ENCODE results near the gene UBASH3A.
"Not testable (repeated sequence)": the region's sequence is repeated elsewhere in the genome, so short reads cannot be mapped to it uniquely, and the experiment has no call there.

UBASH3A gene

DNA sequence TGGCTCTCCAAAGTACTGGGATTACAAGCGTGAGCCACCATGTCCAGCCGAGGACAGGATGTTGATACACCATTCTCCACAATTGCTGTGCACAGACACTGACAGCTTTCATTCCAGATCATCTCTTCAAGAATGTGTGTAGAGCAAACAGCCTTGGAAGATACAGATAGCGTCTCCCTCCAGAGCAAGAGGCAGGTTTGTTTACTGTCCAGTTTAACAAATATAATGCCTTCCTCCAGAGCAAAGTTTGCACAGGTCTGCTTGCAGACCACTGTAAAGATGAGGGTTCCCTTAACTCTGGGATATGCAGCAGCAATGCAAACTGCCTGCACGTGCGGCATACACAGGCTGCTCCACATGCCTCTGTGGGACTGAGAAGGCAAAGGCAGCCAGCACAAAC, 12.4 kb upstream of the UBASH3A start:
- no peak for DNase-seq

DNA sequence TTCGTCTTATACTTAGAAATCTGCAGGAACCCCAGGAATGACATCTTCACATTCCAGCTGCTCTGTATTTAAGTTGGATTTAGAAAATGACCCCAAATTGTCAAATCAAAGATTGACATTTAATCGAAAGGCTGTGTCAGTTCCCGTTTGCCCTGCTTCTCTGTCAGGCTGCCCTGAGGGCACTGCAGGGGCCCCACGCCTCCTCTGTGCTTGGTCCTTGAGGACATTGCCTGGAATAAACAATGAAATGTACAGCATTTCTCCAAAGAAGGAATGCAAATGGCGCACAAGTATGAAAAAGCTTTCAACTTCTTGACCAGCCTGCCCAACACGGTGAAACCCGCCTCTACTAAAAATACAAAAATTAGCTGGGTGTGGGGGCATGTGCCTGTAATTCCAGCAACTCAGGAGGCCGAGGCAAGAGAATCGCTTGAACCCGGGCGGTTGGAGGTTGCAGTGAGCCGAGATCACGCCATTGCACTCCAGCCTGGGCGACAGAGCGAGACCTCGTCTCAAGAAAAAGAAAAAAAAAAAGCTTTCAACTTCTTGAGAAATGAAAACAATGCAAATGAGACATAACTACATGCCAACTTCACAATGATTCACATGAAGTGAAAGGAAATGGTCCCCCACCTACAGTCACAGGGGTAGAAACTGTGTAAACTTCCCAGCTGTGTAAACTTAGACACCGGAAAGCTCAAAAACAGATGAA, 10.8 kb upstream of the UBASH3A start:
- DNase-seq, result no peak

GRCh38 chr21:42393443-42393950, 10.2 kb upstream of the UBASH3A start:
- no peak for DNase-seq

- no peak for DNase-seq
Measured at GRCh38 chr21:42395302-42395701, 8.4 kb upstream of the UBASH3A start.

GRCh38 chr21:42395905-42396651, 7.6 kb upstream of the UBASH3A start, which contains the start of gene TMPRSS3:
TSS of gene TMPRSS3 (minus strand) at chr21:42396052. CDS start at chr21:42395417, 635 bp downstream.
- no peak for DNase-seq

GRCh38 chr21:42396799-42397745, 6.6 kb upstream of the UBASH3A start:
- no peak for DNase-seq

GRCh38 chr21:42397746-42398394, 5.8 kb upstream of the UBASH3A start:
- no peak for DNase-seq

- DNase-seq, result no peak
Measured at GRCh38 chr21:42398436-42399028, 5.2 kb upstream of the UBASH3A start.

DNA sequence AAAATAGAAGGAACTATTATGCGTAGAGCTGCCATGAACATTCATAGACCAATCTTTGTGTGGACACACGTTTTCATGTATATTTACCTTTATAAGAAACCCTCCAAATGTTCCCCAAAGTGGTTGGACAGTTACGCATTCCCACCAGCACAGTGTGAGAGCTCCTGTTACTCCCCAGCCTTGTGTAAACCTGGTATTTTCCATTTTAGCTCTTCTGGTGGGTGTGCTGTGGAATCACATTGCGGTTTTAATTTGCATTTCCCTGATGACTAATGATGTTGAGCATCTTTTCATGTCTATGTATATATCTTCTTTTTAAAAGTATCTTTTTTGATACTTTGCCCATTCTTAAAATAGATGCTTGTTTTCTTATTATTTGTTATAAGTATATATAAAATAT, 3.2 kb upstream of the UBASH3A start:
- no peak for DNase-seq

DNA sequence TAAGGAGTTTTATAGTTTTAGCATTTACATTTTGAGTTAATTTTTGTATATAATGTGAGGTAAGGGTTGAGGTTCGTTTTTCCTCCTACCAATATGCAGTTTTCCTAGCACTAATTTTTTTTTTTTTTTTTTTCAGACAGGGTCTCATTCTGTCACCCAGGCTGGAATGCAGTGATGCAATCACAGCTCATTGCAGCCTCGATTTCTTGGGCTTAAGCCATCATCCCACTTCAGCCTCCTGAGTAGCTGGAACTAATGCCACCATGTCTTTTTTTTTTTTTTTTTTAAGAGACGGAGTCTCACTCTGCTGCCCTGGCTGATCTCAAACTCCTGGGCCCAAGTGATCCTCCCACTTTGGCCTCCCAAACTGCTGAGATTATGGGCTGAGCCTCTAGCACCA, 2.5 kb upstream of the UBASH3A start:
- no peak for DNase-seq

GRCh38 chr21:42401820-42402251, 1.9 kb upstream of the UBASH3A start:
- DNase-seq, result no peak

DNA sequence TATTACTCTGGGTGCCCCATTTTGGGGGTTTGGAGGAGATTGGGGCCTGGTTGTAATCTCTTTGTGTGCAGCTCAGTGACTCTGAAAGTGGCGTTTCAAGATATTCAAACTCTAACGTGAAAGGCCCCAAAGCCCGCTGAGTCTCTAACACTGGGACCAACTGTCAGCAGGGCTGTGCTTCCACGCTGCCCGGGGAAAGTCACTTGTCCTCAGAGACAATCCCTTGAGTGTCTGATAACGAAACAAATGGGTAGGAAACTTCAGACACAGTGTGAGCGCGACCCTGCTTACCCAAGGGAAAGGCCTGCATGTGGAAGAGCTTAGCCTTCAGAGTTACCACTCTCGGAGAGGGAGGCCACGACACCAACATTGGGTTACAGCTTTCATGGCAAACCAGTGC, 837 bp downstream of the UBASH3A start:
- DNase-seq, result no peak

DNA sequence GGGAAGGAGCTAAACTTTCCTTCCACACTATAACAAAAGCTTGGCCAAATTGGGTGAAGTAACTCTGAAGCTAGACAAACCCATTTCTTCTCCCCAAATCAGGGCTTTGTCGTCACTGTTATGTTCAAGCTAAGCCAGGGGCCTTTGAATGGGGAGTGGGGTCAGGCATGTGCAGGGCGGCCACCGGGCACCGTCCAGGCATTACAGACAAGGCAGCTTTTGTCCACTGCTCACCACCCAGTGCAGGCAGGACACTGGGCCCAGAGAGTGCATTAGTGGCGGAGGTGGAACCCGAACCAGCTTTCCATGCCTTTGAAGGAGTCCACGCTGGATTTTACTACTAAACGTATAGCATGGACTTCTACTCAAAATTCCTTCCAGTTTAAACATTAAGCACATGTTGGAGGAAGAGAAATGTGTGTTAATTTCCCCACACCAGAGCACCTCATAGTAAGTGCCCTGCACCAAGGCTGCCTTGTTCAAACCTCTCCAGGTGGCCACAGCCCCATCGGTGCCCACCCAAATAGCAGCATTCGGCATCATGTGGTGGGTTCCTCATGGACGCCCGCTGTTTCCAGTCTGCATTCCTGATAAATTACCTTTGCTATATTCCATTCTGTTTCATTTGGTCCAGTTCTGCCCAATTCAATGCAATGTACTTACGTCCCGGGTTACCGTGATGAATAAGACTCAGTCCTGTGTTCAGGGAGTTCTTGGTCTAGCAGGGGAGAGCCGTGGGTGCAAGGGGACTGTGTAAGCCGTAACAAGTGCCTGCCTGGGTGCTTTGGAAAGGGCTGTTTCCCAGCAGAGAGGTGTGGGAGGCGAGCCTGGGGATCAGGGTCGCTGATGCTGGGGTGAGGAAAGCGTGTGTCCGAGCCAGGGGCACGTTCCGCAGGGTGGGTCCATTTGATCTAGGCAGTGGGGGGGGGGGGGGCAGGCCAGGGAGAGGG, 1.6 kb downstream of the UBASH3A start:
- no peak for DNase-seq

GRCh38 chr21:42406201-42406621, 2.5 kb downstream of the UBASH3A start:
- DNase-seq, result no peak

DNA sequence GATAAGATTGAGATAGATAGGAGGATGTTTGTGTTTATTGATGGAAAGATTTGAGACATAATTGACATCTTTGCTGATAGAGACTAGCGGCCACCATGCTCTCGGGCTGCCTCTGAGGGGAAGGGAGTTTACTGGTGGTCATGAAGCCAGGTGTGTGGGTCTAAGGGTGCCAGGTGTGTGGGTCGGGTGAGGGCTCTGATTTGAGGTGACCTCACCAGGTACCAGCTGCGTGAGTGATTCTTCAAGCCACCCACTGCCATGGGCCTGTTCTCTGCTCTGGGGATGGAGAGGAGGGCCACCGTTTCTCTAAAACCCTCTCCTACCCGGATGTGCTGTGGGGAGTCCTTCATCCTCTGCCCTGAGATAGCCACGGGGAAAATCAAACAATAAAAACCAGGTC, 3.2 kb downstream of the UBASH3A start:
- DNase-seq, result no peak

- DNase-seq, result no peak
Measured at GRCh38 chr21:42407476-42407875, 3.8 kb downstream of the UBASH3A start.

GRCh38 chr21:42408718-42409117, 5.0 kb downstream of the UBASH3A start:
- not testable (repeated sequence) for DNase-seq

- DNase-seq, result no peak
Measured at GRCh38 chr21:42409366-42409765, 5.7 kb downstream of the UBASH3A start.

GRCh38 chr21:42411197-42411869, 7.6 kb downstream of the UBASH3A start:
- no peak for DNase-seq
